NB4 (cell line): ENCODE data around the gene CHD6.

Source experiments
- POLR2A ChIP-seq: IDR thresholded peaks from 2 replicates; pipeline ENCODE4 v1.6.1; 2011; ENCODE audit warnings: mild to moderate bottlenecking; ENCODE audit not compliant: insufficient read length; ENCODE audit errors: extremely low read depth
- TF ChIP-seq, protein P1 (sequence below): IDR thresholded peaks from one replicate; pipeline ENCODE4 v1.5.1; 2012; ENCODE audit warnings: low read depth, low read length

- no peak for TF ChIP-seq POLR2A
- TF ChIP-seq, protein P1, sequence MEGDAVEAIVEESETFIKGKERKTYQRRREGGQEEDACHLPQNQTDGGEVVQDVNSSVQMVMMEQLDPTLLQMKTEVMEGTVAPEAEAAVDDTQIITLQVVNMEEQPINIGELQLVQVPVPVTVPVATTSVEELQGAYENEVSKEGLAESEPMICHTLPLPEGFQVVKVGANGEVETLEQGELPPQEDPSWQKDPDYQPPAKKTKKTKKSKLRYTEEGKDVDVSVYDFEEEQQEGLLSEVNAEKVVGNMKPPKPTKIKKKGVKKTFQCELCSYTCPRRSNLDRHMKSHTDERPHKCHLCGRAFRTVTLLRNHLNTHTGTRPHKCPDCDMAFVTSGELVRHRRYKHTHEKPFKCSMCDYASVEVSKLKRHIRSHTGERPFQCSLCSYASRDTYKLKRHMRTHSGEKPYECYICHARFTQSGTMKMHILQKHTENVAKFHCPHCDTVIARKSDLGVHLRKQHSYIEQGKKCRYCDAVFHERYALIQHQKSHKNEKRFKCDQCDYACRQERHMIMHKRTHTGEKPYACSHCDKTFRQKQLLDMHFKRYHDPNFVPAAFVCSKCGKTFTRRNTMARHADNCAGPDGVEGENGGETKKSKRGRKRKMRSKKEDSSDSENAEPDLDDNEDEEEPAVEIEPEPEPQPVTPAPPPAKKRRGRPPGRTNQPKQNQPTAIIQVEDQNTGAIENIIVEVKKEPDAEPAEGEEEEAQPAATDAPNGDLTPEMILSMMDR: no peak
These were observed 30.2 kb downstream of the CHD6 start for GRCh38 chr20:41587956-41588355.
